DMS114 treated with DMSO at 0.1 percent for 48 hours (cell line): Measurements from ENCODE around the gene CRLF1.

Experiments
- DNase-seq: peaks from one replicate; lab custom pipeline; 2025; ENCODE audit not compliant: unreplicated experiment; lab: John Stamatoyannopoulos, UW

CRLF1 gene

GRCh38 chr19:18636183-18636968, 29.8 kb upstream of the CRLF1 start:
- peak; percentile 91 for DNase-seq

DNA sequence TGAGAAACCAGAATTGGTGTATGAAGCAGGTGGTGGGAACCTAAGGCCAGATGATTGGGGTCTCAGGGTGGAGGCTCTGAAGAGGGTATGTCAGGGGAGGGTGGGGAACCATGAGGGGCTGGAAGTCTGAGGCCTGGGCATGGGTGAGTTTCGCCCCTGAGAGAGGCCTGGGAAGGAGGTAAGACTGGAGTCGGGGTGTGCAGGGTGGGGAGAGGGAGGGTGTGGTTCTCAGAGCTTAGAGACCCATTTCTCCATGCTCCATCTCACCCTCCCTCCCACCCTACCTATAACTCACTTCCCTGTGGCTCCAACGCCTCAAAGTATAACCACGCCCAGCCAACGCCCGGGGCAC, 29.2 kb upstream of the CRLF1 start:
- DNase-seq, result no peak

GRCh38 chr19:18634612-18635297, 28.2 kb upstream of the CRLF1 start:
- DNase-seq, result no peak

GRCh38 chr19:18633321-18633720, 26.7 kb upstream of the CRLF1 start:
- no peak for DNase-seq

GRCh38 chr19:18629166-18630088, 22.8 kb upstream of the CRLF1 start:
- no peak for DNase-seq

DNA sequence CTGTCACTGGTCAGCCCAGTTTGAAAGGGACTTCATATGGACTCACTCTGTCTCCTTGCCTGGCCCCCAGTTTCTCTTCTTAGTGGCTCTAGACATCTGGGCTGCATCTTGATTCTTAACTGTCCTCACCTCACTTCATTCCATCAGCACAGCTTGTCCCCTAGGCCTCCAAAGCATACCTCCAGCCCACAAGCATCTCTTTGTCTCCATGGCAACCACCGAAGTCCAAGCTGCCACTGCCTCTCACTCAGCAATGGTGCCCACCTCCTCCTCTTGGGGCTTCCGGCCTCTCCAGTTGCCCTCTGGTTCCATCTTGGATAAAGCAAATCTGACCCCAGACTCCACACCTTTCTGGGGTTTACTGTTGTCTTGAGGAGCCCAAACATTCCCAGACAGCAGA, 20.3 kb upstream of the CRLF1 start:
- no peak for DNase-seq

GRCh38 chr19:18620902-18621301, 14.3 kb upstream of the CRLF1 start:
- DNase-seq, result no peak

DNA sequence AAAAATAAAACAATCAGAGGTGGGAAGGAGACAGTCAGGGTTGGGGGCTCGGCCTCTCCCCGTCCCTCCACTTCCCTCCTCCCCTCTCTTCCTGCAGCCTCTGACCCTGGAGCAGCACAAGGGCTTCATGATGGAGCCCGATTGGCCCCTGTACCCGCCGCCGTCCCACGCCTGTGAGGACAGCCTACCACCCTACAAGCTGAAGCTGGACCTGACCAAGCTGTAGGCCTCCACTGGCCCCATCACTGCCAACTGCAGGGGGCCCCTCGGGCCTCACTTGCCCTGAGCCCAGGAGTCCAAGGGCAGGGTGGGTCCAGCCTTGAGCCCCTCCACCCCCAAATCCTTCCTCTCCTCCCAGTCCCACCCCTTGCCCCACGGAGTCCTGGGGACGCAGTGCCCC, 13.7 kb upstream of the CRLF1 start:
- no peak for DNase-seq

DNA sequence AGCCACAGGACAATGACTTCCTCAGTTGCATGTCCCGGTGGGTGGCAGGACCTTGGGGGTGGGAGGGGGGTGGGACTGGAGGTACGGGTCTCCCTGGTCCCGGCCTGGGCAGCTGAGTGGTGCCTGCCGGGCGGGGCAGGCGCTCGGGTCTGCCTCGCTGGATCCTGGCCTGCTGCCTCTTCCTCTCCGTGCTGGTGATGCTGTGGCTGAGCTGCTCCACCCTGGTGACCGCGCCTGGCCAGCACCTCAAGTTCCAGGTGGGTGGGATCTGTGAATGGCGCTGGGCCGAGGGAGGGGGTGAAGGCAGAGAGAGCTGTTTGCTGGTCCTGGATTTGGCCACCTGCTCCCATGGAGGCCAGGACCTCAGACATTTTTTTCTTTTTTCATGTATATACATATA, 11.6 kb upstream of the CRLF1 start:
- no peak for DNase-seq

GRCh38 chr19:18617562-18617961, 11.0 kb upstream of the CRLF1 start:
- DNase-seq, result no peak

DNA sequence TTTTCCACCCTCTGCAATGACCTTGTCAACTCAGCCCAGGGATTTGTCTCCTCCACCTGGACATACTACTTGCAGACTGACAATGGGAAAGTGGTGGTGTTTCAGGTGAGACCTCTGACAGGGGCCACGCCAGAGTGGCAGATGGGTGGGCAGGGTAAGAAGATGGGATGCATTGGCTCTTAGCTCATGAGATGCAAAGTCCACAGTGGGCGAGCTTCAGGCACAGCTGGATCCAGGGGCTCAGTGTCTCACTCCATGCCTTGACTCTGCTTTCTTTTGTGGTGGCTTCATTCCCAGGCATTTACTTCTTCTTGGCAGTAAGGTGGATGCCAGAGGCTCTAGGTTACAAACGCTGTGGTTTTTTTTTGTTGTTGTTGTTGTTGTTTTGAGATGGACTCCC, 9.4 kb upstream of the CRLF1 start:
- DNase-seq, result no peak

- DNase-seq, result no peak
Measured at GRCh38 chr19:18613589-18614234, 7.1 kb upstream of the CRLF1 start.

DNA sequence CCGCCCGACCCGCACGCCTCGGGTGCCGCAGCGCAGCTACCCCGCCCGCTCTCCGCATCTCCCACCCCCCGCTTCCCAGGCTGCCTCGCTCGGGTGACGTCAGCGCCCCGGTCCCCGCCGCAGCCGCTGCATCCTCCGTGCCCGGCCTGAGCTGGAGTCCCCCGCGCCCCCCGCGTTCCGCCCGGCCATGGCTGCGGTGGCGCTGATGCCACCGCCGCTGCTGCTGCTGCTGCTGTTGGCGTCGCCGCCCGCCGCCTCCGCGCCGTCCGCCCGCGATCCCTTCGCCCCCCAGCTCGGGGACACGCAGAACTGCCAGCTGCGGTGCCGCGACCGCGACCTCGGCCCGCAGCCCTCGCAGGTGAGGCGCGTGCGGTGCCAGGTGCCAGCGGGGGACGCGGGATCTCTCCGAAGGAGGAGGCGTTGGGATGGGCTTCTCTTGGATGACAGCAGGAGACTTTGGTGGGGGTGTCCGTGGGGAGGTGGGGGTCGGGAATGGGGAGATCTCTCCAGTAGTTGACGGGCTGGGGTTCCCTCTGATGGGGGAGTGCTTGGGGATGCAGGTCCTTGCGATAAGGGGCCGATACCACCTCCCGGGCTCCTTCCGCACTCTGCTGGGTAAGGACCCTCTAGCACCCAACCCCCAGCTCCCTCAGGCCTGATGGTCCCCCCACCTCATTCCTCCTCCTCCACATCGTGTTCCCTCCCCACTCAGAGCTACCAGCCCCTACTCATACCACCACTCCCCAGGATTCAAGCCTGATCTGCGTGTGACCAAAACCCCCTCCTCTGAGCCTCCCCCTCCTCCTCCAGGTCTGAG, 6.4 kb upstream of the CRLF1 start, which contains the start of gene TMEM59L:
TSS of gene TMEM59L (plus strand) at position 99 of the 817 bp plus-strand sequence. CDS start at position 188, 89 bp downstream.
- no peak for DNase-seq

DNA sequence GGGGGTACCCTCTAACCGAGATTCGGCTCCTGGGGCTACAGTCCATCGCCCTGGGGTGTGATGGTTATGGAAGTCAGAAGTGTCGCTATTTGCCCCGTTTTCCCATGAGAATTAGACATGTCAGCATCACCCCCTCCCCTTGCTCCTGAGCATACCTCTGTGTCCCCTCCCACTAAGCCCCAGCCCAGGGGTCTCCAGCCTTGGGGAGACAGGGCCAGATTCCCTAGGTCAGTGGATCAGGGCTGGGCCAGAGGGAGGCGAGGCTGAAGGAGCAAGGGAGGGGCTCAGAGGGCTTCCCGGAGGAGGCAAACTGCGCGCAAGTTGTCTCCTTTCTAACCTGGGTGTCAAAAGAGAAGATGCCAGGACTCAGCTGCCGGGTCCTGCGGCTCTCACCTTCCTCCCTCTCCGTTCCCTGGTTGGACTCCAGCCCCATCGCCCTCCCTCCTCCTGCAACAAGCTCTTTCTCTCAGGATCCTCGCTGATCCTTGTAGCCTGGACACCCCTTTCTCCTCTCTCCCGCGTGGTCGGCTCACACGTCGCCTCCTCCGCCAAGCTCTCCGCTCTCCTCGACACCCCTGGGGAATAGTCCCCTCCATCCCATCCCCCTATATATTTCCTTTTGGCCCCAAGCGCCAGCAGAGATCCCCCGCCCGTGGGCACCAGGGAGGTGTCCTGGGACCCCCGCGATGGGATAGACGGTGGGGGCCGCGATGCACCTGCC, 5.6 kb upstream of the CRLF1 start:
- DNase-seq, result no peak

GRCh38 chr19:18611327-18612050, 4.9 kb upstream of the CRLF1 start:
- DNase-seq, result no peak

GRCh38 chr19:18610556-18611326, 4.1 kb upstream of the CRLF1 start:
- DNase-seq, result no peak

- no peak for DNase-seq
Measured at GRCh38 chr19:18610245-18610555, 3.6 kb upstream of the CRLF1 start.

- DNase-seq, result no peak
Measured at GRCh38 chr19:18609717-18610051, 3.1 kb upstream of the CRLF1 start.
